GM15510 (cell line): ENCODE data around the gene SMC4.

Experiments used
- POLR2A ChIP-seq: IDR thresholded peaks from 3 replicates; pipeline ENCODE4 v1.6.1; 2011; ENCODE audit warnings: borderline replicate concordance; ENCODE audit not compliant: insufficient read length; ENCODE audit errors: extremely low read depth

SMC4 gene

DNA sequence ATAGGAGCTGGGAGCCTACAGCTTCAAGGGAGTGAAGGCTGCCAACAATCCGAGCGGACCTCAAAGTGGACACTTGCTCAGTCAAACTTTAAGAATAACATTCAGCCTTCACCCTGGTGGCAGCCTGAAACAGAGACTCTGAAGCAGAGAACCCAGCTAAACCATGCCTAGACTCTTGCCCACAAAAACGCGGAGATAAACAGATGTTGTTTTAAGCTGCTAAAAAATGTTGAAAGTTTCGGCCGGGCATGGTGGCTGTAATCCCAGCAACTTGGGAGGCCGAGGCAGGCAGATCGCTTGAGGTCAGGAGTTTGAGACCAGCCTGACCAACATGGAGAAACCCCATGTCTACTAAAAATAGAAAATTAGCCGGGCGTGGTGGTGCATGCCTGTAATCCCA lies 79.9 kb downstream of the SMC4 start:
- no peak for TF ChIP-seq POLR2A

- TF ChIP-seq POLR2A, result no peak
Measured at GRCh38 chr3:160480931-160481330, 81.5 kb downstream of the SMC4 start.

DNA sequence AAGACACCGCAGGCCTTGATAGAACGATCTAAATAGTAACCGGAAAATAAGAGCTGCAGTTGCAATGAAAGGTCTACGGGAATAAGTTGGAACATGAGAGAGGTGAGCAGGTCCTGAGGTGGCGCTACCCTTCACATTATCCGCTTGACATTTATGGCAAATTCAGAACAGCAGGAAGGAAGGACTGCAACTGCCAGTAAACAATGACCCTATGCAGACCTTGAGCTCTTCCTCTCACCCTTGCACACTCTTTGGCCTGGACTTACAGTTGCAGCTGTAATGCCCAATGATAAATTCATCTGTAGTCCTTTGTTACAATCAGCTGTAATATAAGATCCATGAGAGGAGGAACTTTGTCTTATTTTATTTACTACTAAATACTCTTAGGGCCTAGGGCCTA lies 82.4 kb downstream of the SMC4 start:
- no peak for TF ChIP-seq POLR2A

- TF ChIP-seq POLR2A, result no peak
Measured at GRCh38 chr3:160482796-160483195, 83.3 kb downstream of the SMC4 start.
